Measurements from ENCODE around the gene FYN.

FYN gene

DNA sequence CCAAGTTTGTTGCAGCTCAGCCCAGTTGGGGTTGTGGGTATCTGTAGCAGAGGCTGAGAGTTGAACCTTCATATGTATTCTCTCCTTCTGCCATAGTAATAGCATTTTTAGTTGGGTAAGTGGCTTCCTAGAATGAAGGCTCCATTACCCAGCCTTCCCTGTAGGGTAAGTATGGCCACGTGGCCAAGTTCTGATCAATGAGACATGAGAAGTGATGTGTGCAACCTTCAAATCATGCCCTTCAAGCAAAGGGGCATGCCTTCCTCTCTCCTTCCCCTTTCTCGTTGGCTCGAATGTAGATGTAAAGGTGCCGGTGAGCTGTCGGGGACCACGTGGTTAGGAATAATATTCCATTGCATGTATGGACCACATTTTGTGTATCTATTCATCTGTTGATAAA is 254.8 kb downstream of the FYN start:
- DNase-seq, result no peak

DNA sequence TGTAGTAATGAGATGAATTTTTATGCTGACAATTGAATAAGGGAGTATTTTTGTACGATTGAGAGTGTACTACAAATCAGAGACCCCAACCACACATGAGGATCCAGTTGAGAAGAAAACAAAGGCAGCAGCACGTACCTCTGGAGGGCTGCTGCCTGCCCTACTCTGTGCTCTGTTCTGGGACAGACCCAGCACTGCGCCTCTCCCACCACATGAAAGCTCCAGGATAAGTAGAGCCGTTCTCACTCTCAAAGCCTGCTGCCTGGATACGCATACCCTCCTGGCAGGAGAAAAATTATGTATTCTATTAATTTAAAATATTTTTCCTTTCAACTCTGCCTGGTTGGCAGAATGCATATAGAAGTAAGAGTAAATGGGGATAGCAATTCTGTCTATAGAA is 256.1 kb downstream of the FYN start:
- no peak for DNase-seq

DNA sequence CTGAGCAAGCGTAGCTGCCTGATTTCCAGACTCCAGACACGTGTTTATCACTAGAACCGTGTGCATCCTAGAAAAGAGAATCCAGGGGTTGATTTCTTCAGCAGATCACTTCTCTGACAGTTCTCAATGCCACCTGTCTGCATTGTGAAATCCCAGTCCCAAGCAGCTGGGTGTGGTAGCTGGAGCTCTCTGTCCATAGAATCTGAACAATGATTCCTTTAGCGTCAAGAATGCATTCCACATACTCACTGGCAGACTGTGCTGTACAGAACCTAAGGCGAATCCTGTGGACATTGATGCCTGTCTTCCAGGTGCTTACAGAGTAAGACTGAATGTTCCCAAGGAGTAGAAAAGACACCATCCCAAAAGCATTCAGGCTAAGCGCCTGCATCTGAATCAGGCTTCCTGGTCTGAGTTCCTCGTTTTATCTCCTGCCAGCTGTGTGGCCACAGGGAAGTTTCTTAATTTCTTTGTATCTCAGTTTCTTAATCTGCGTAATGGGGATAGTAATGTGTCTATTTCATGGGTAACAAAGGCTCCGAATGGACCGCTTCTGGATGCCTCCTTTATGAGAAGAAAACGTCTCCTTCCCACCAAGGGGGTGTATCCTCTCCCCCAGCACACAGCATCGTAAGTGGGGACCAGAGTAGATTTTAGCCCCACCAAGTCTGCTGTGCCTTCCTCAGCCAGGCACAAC is 257.2 kb downstream of the FYN start:
- DNase-seq, result no peak

DNA sequence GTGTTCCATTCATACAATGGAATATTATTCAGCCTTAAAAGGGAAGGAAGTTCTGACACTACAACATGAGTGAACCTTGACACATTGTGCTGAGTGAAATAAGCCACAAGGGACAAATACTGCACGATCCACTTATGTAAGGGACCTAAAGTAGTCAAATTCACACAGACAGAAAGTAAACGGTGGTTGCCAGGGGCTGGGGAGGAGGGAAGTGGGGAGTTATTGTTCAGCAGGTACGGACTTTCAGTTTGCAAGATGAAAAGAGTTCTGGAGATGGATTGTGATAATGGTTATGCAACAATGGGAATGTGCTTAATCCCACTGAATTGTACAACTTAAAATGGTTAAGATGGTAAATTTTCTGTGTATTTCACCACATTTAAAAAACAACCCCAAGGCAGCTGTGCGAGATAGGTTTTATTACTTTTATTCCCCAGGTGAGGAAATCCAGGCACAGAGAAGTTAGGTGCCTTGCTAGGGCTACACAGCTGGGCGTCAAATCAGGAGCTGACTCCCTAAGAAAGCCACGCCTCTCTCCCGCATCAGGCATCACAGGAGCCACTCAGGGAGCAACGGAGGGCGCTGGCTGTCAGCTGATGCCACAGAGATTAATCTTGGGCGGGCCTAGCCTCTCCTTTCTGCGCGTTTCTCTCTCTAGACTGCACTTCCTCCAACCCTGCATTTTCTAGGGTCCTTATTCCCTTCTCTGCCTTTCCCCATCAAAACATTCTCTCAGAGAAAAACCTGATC is 258.2 kb downstream of the FYN start:
- no peak for DNase-seq

DNA sequence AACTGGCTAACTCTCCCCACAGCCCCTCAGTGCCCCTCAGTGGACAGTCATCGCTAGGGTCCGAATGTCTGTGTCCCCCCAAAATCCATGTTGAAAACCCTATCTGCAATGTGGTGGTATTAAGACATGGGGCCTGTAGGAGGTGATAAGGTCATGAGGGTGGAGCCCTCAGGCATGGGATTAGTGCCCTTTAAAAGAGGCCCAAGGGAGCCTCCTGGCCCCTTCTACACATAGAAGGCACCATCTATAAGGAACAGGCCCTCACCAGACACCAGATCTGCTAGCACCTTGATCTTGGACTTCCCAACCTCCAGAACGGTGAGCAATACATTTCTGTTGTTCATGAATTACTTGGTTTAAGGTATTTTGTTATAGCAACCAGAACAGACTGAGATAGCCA is 260.9 kb downstream of the FYN start:
- no peak for DNase-seq

DNA sequence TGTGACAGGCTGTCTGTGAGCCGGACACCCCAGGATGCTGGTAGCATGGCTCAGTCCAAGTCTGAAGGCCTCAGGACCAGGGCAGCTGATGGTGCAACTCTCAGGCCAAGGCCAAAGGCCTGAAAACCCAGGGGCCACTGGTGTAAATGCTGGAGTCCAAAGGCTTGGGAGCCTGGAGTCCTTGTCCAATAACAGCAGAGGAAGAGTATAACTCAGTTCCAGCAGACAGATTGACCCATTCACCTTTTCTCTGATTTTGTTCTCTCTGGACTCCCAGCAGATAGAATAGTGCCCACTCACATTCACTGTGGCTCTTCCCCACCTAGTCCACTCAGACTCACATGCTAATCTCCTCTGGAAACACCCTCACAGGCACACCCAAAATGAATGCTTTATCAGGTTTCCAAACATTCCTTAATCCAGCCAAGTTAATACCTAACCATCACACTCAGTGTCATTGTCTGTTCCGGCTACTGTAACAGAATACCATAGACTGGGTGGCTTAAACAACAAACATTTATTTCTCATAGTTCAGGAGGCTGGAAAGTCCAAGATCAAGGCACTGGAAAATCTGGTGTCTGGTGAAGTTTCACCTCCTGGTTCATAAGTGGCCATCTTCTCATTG is 262.6 kb downstream of the FYN start:
- no peak for DNase-seq

Measured in DMS79 (cell line).